Omental fat pad (tissue), 4 donors: Measurements from ENCODE around the gene UBE2J2. TPM values are rescaled to one million over a fixed set of nuclear protein-coding genes. Genes with fewer than 3 reads are reported as not detected.

Experiments used
- ATAC-seq: fragments of 150-250 bp; one replicate; pipeline ENCODE4 v1.9.1; 2016; ENCODE audit warnings: mild to moderate bottlenecking, moderate library complexity; ENCODE audit not compliant: low FRiP score
- DNase-seq: peaks from one replicate; pipeline ENCODE4 v3.0.0-alpha.2; 2019; ENCODE audit warnings: low spot score
- small RNA-seq: library from RNA; depleted of rRNA; stranded (forward); fragments of <200 nt; gene quantifications from one replicate; pipeline ENCODE3, GENCODE V24; 2016
- total RNA-seq, 4 donors: library from RNA; depleted of rRNA; stranded (reverse); fragments of >200 nt; gene quantifications; one replicate each; pipeline ENCODE4 v1.1.0, GENCODE V29; 2016
- TF ChIP-seq, protein P1 (sequence below), 3 donors: fragments of 450-650 bp; IDR thresholded peaks; one replicate each; pipeline ENCODE4 v1.5.1; 2016 to 2017; ENCODE audit warnings: antibody characterized with exemption in 3 of 3, mild to moderate bottlenecking in 3 of 3, moderate library complexity in 2 of 3

The UBE2J2 gene
- total RNA-seq, 4 donors from 2014 or later: 30.4 to 50.3 (median 42.9) TPM

DNA sequence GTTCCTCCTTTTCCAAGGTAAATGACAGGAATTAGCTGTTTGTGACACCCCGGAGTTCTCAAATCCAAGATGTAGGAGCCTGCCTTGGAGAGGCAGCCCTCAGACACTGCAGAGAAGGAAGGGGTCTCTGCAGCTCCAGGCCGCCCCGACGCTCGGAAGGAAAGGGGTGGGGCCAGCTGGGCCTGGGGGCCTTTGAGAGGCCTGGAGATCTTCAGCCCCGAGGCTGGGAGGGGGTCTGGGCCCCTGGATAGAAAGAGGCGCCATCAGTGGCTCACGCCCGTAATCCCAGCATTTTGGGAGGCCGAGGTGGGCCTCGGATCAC, 66.1 kb downstream of the UBE2J2 start:
- no peak for ATAC-seq
- TF ChIP-seq, protein P1, sequence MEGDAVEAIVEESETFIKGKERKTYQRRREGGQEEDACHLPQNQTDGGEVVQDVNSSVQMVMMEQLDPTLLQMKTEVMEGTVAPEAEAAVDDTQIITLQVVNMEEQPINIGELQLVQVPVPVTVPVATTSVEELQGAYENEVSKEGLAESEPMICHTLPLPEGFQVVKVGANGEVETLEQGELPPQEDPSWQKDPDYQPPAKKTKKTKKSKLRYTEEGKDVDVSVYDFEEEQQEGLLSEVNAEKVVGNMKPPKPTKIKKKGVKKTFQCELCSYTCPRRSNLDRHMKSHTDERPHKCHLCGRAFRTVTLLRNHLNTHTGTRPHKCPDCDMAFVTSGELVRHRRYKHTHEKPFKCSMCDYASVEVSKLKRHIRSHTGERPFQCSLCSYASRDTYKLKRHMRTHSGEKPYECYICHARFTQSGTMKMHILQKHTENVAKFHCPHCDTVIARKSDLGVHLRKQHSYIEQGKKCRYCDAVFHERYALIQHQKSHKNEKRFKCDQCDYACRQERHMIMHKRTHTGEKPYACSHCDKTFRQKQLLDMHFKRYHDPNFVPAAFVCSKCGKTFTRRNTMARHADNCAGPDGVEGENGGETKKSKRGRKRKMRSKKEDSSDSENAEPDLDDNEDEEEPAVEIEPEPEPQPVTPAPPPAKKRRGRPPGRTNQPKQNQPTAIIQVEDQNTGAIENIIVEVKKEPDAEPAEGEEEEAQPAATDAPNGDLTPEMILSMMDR (IDR thresholded peaks at IDR 0.05): no peak
- no peak for DNase-seq

DNA sequence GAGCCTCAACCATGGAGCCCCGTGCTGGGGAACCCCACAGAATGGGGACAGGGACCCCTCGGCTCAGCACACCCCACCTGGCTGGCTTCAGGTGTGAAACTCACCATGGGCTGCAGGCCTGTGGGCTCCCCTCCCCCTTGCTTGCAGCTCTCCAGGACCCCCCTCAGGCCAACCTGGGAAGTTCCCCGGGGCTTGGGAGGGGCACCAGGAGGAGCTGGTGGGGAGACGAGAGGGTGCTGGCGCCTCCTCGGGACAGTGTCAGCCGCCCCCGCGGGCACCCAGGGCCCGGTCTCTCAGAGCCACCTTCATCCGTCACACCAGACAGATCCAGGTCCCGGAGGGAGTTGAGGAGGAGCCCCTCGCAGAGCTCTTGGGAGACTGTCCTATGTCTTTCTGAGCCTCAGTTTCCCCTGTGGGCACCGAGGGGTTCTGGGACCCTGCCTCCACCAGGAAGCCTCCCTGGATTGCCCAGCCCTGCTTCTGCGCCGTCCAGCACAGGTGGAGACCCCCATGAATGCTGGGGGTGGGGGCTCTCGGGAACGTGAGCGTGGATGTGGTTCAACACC, 66.6 kb downstream of the UBE2J2 start:
- TF ChIP-seq, protein P1 (IDR thresholded peaks at IDR 0.05): no peak
- ATAC-seq: no peak
- DNase-seq: no peak

- no peak for DNase-seq
- no peak for ATAC-seq
- TF ChIP-seq, protein P1 (IDR thresholded peaks at IDR 0.05): no peak
Observed at GRCh38 chr1:1206376-1206965, 67.2 kb downstream of the UBE2J2 start, which contains the start of gene TNFRSF18. Gene TNFRSF18, minus strand, starts transcription at chr1:1206592. Its CDS starts 21 bp downstream, at chr1:1206571.

- no peak for ATAC-seq
- no peak for DNase-seq
- TF ChIP-seq, protein P1 (IDR thresholded peaks at IDR 0.05): no peak
Observed at GRCh38 chr1:1205769-1206375, 67.8 kb downstream of the UBE2J2 start.

DNA sequence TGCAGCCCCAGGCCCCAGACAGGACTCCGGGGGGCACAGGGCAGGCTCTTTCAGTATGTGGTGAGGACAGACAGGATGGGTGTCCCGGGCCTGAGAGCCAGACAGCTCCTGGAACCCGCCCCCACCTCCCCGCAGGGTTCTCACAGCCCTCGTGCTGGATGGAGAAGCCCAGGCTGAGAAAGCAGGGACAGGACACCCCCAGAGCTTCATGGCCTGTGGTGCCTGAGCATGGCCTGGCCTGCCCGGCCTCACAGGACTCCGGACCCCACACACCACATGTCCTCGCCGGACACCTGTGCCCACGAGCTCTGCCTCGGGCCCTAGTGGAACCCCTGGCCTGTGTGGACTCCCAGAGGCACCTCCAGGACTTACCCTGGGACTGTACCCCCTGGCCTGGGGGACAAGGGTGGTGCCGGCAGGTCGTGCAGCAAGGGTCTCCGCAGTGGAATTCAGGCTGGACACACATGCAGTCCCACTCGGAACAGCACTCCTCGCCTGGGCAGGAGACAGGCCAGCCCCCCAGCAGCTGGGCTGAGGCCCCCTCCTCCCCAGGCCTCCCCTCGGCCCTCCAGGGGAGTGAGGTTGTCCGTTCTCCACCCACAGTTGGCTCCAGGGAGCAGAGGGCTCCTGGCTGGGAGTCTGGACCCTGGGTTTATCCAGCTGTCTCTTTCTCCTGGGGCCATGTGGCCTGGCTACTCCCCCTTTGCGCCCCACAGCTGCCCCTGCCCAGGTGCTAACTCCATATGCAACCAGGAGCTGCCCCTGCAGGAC, 68.5 kb downstream of the UBE2J2 start:
- DNase-seq (no peak), ATAC-seq (no peak)
- TF ChIP-seq, protein P1 (IDR thresholded peaks at IDR 0.05): no peak

- no peak for ATAC-seq
- DNase-seq: no peak
- TF ChIP-seq, protein P1 (IDR thresholded peaks at IDR 0.05): no peak
Observed at GRCh38 chr1:1204425-1204920, 69.2 kb downstream of the UBE2J2 start.

Small RNA genes within 50 kb of the gene (small RNA-seq; reads per million reads assigned to genes)
- not detected for gene MIR6726

Other genes with a start within 250 kb of the UBE2J2 start
- not detected for gene RNF223, start 199.5 kb downstream of the UBE2J2 start, total RNA-seq
- gene C1orf159, start 157.8 kb downstream of the UBE2J2 start, total RNA-seq: 10 to 100 TPM in 2 of 4 donors, 1 to 10 TPM in 2; 5.6 to 12.0 (median 9.5) TPM
- 1 to 10 TPM in 1 of 4 donors, under 1 TPM in 2, not detected in 1; 0.48 to 1.0 (median 0.95) TPM for gene TTLL10, start 100.0 kb downstream of the UBE2J2 start, total RNA-seq
- 1 to 10 TPM in 2 of 4 donors, under 1 TPM in 1, not detected in 1; 0.44 to 2.8 (median 1.7) TPM for gene TNFRSF18, start 67.3 kb downstream of the UBE2J2 start, total RNA-seq
- gene TNFRSF4, start 59.7 kb downstream of the UBE2J2 start, total RNA-seq: 10 to 100 TPM in 1 of 4 donors, 1 to 10 TPM in 3; 2.4 to 10.7 (median 5.9) TPM
- gene SDF4, start 41.9 kb downstream of the UBE2J2 start, total RNA-seq: 100 to 1,000 TPM in 2 of 4 donors, 10 to 100 TPM in 2; 78.3 to 122 (median 98.8) TPM
- 10 to 100 TPM; 14.6 to 27.1 (median 22.1) TPM for gene B3GALT6, start 41.6 kb downstream of the UBE2J2 start, total RNA-seq
- gene C1QTNF12, start 27.1 kb downstream of the UBE2J2 start, total RNA-seq: 1 to 10 TPM in 3 of 4 donors, not detected in 1; 1.0 to 5.2 (median 1.8) TPM
- 1 to 10 TPM in 3 of 4 donors, under 1 TPM in 1; 0.96 to 4.9 (median 2.7) TPM for gene SCNN1D, start 6.6 kb upstream of the UBE2J2 start, total RNA-seq
- 10 to 100 TPM; 19.2 to 41.8 (median 38.1) TPM for gene ACAP3, start 34.1 kb upstream of the UBE2J2 start, total RNA-seq
- gene PUSL1, start 34.7 kb upstream of the UBE2J2 start, total RNA-seq: 10 to 100 TPM; 15.7 to 26.0 (median 17.5) TPM
- 100 to 1,000 TPM in 1 of 4 donors, 10 to 100 TPM in 3; 71.9 to 103 (median 86.2) TPM for gene INTS11, start 50.8 kb upstream of the UBE2J2 start, total RNA-seq
- gene CPTP, start 50.9 kb upstream of the UBE2J2 start, total RNA-seq: 10 to 100 TPM in 2 of 4 donors, 1 to 10 TPM in 2; 8.5 to 18.6 (median 11.5) TPM
- gene TAS1R3, start 57.4 kb upstream of the UBE2J2 start, total RNA-seq: under 1 TPM; 0.12 to 0.32 (median 0.16) TPM
- 10 to 100 TPM; 56.6 to 65.0 (median 61.8) TPM for gene DVL1, start 75.6 kb upstream of the UBE2J2 start, total RNA-seq
- 100 to 1,000 TPM in 1 of 4 donors, 10 to 100 TPM in 3; 78.2 to 147 (median 83.3) TPM for gene MXRA8, start 84.7 kb upstream of the UBE2J2 start, total RNA-seq
- 100 to 1,000 TPM in 3 of 4 donors, 10 to 100 TPM in 1; 96.3 to 115 (median 105) TPM for gene AURKAIP1, start 101.4 kb upstream of the UBE2J2 start, total RNA-seq
- 100 to 1,000 TPM; 142 to 273 (median 204) TPM for gene CCNL2, start 125.5 kb upstream of the UBE2J2 start, total RNA-seq
- 100 to 1,000 TPM; 106 to 170 (median 136) TPM for gene MRPL20, start 133.4 kb upstream of the UBE2J2 start, total RNA-seq
- 1 to 10 TPM; 2.6 to 7.3 (median 3.8) TPM for gene ANKRD65, start 147.4 kb upstream of the UBE2J2 start, total RNA-seq
- gene VWA1, start 161.8 kb upstream of the UBE2J2 start, total RNA-seq: 10 to 100 TPM in 3 of 4 donors, 1 to 10 TPM in 1; 6.8 to 21.1 (median 13.8) TPM
- 1 to 10 TPM in 2 of 4 donors, under 1 TPM in 1, not detected in 1; 0.69 to 3.5 (median 2.4) TPM for gene ATAD3C, start 175.8 kb upstream of the UBE2J2 start, total RNA-seq
- 10 to 100 TPM; 11.0 to 91.6 (median 16.5) TPM for gene ATAD3B, start 197.9 kb upstream of the UBE2J2 start, total RNA-seq
- gene ATAD3A, start 238.3 kb upstream of the UBE2J2 start, total RNA-seq: 10 to 100 TPM; 17.3 to 38.5 (median 20.7) TPM